IMR-90 (cell line): ENCODE measurements around the gene CDK6. TPM values are rescaled to one million over a fixed set of nuclear protein-coding genes. Genes with fewer than 3 reads are reported as not detected.

Experiments used
- ATAC-seq: fragments of 200-7000 bp; cut with Tn5 transposase; 2 replicates; pipeline ENCODE4 v1.9.1; 2020; ENCODE audit warnings: low read depth, mild to moderate bottlenecking, moderate library complexity
- BruUV-seq: library from RNA; stranded (reverse); fragments of 400-500 nt; replicated peaks from 2 replicates; lab custom pipeline; 2021; lab: Mats Ljungman, UMichigan
- CTCF ChIA-PET: fragments of 300-600 bp; formaldehyde crosslinking; extraction: SDS; loops from one replicate; lab custom pipeline; 2021; ENCODE audit warnings: antibody characterized with exemption; lab: Yijun Ruan, JAX
- POLR2A ChIA-PET: fragments of 300-600 bp; sonication (Branson Sonifier 250); formaldehyde crosslinking; loops from one replicate; lab custom pipeline; 2022; ENCODE audit warnings: antibody characterized with exemption; ENCODE audit not compliant: unreplicated experiment; lab: Charles Lee
- DNase-seq: peaks from one replicate; pipeline ENCODE4 v3.0.0; 2013
- H2AFZ ChIP-seq: replicated peaks from 2 replicates; pipeline ENCODE3; 2013; ENCODE audit warnings: low read length, mild to moderate bottlenecking; ENCODE audit not compliant: poor library complexity
- H2AK5ac ChIP-seq: 2 replicates; pipeline ENCODE4 v1.6.1; 2013; ENCODE audit warnings: low read depth, low read length, inconsistent platforms
- H2AK9ac ChIP-seq: replicated peaks from 2 replicates; pipeline ENCODE3; 2013; ENCODE audit warnings: mild to moderate bottlenecking, low read depth, low read length, moderate library complexity; ENCODE audit not compliant: poor library complexity
- H2BK120ac ChIP-seq: 2 replicates; pipeline ENCODE4 v1.6.1; 2013; ENCODE audit warnings: low read depth, low read length, inconsistent platforms
- H2BK15ac ChIP-seq: 3 replicates; pipeline ENCODE4 v1.6.1; 2013; ENCODE audit warnings: low read depth, low read length, inconsistent platforms
- H2BK20ac ChIP-seq: 2 replicates; pipeline ENCODE4 v1.6.1; 2013; ENCODE audit warnings: low read depth, mild to moderate bottlenecking, inconsistent platforms, low read length, moderate library complexity
- H2BK5ac ChIP-seq: 2 replicates; pipeline ENCODE4 v1.6.1; 2013; ENCODE audit warnings: mild to moderate bottlenecking, low read depth, low read length, inconsistent platforms; ENCODE audit not compliant: poor library complexity, severe bottlenecking
- H3K14ac ChIP-seq: replicated peaks from 2 replicates; pipeline ENCODE4 v1.6.1; 2013; ENCODE audit warnings: low read depth, low read length, inconsistent platforms
- H3K18ac ChIP-seq: 2 replicates; pipeline ENCODE4 v1.6.1; 2013; ENCODE audit warnings: low read depth, low read length, control low read depth
- H3K23ac ChIP-seq: 2 replicates; pipeline ENCODE4 v1.6.1; 2013; ENCODE audit warnings: low read depth, low read length, inconsistent platforms
- H3K27ac ChIP-seq: 2 replicates; pipeline ENCODE4 v1.5.1; 2013; ENCODE audit warnings: mild to moderate bottlenecking, control low read depth, low read length; ENCODE audit not compliant: insufficient read depth
- H3K27me3 ChIP-seq: 2 replicates; pipeline ENCODE4 v1.6.1; 2013; ENCODE audit warnings: low read length; ENCODE audit not compliant: control insufficient read depth, insufficient read depth
- H3K36me3 ChIP-seq: 2 replicates; pipeline ENCODE4 v1.6.1; 2013; ENCODE audit warnings: low read length, mixed read lengths; ENCODE audit not compliant: control insufficient read depth, insufficient read depth
- H3K4ac ChIP-seq: 2 replicates; pipeline ENCODE4 v1.6.1; 2013; ENCODE audit warnings: low read depth, low read length, inconsistent platforms
- H3K4me1 ChIP-seq: 2 replicates; pipeline ENCODE4 v1.6.1; 2013; ENCODE audit warnings: low read length, mixed read lengths; ENCODE audit not compliant: control insufficient read depth, insufficient read depth
- H3K4me2 ChIP-seq: 2 replicates; pipeline ENCODE4 v1.6.1; 2013; ENCODE audit warnings: low read depth, mild to moderate bottlenecking, control low read depth, low read length, moderate library complexity
- H3K4me3 ChIP-seq: 2 replicates; pipeline ENCODE4 v1.5.1; 2013; ENCODE audit warnings: low read depth, mild to moderate bottlenecking, control low read depth, low read length, moderate library complexity; ENCODE audit not compliant: insufficient read depth
- H3K56ac ChIP-seq: 2 replicates; pipeline ENCODE4 v1.6.1; 2013; ENCODE audit warnings: low read length, inconsistent platforms; ENCODE audit not compliant: insufficient read depth; ENCODE audit errors: extremely low read depth
- H3K79me1 ChIP-seq, 2 experiments: 2 replicates each; pipeline ENCODE4 v1.6.1; 2013; ENCODE audit warnings: low read length in 2 of 2, inconsistent platforms in 1 of 2, low read depth in 1 of 2
- H3K9ac ChIP-seq: 2 replicates; pipeline ENCODE4 v1.6.1; 2013; ENCODE audit warnings: low read depth, low read length, control low read depth
- H3K9me1 ChIP-seq: 2 replicates; pipeline ENCODE4 v1.6.1; 2013; ENCODE audit warnings: low read length, inconsistent platforms; ENCODE audit not compliant: insufficient read depth
- H3K9me3 ChIP-seq: 2 replicates; pipeline ENCODE4 v1.6.1; 2013; ENCODE audit warnings: low read length; ENCODE audit not compliant: control insufficient read depth, insufficient read depth
- H4K20me1 ChIP-seq: 2 replicates; pipeline ENCODE4 v1.6.1; 2013; ENCODE audit warnings: low read length, inconsistent platforms; ENCODE audit not compliant: insufficient read depth
- H4K5ac ChIP-seq: 2 replicates; pipeline ENCODE4 v1.6.1; 2013; ENCODE audit warnings: mild to moderate bottlenecking, low read depth, low read length, control low read depth
- H4K8ac ChIP-seq, 2 experiments: 2 replicates each; pipeline ENCODE4 v1.6.1; 2013; ENCODE audit warnings: low read depth in 2 of 2, low read length in 2 of 2, control low read depth in 1 of 2, inconsistent platforms in 1 of 2
- H4K91ac ChIP-seq: 2 replicates; pipeline ENCODE4 v1.6.1; 2013; ENCODE audit warnings: low read depth, low read length, inconsistent platforms; ENCODE audit not compliant: insufficient read depth
- BHLHE40 ChIP-seq: fragments of 150-350 bp; IDR thresholded peaks from 2 replicates; pipeline ENCODE4 v1.6.1; 2016; ENCODE audit warnings: mild to moderate bottlenecking, low read depth, low read length
- CEBPB ChIP-seq: IDR thresholded peaks from 2 replicates; pipeline ENCODE4 v1.6.1; 2012; ENCODE audit warnings: low read depth, low read length, improper control_type of control experiment
- CHD1 ChIP-seq: IDR thresholded peaks from 2 replicates; pipeline ENCODE4 v1.6.1; 2012; ENCODE audit warnings: low read depth, low read length, improper control_type of control experiment
- CTCF ChIP-seq: conservative IDR thresholded peaks from 2 replicates; pipeline ENCODE4 v1.5.1; 2012; ENCODE audit warnings: mild to moderate bottlenecking, low read depth, low read length, improper control_type of control experiment
- ELK1 ChIP-seq: fragments of 150-350 bp; IDR thresholded peaks from 2 replicates; pipeline ENCODE4 v1.6.1; 2016; ENCODE audit warnings: low read depth, mild to moderate bottlenecking, low read length, moderate library complexity, borderline replicate concordance
- FOS ChIP-seq: fragments of 150-350 bp; IDR thresholded peaks from 2 replicates; pipeline ENCODE4 v1.6.1; 2016; ENCODE audit warnings: low read depth, low read length
- MAFK ChIP-seq: IDR thresholded peaks from 2 replicates; pipeline ENCODE4 v1.6.1; 2012; ENCODE audit warnings: low read depth, low read length, improper control_type of control experiment
- MAZ ChIP-seq: IDR thresholded peaks from 2 replicates; pipeline ENCODE4 v1.6.1; 2012; ENCODE audit warnings: low read depth, mild to moderate bottlenecking, low read length, improper control_type of control experiment, moderate library complexity, borderline replicate concordance
- MXI1 ChIP-seq: IDR thresholded peaks from 2 replicates; pipeline ENCODE4 v1.6.1; 2012; ENCODE audit warnings: low read depth, mild to moderate bottlenecking, low read length, moderate library complexity, borderline replicate concordance
- NFE2L2 ChIP-seq: fragments of 150-350 bp; IDR thresholded peaks from 2 replicates; pipeline ENCODE4 v1.6.1; 2016; ENCODE audit warnings: low read depth, mild to moderate bottlenecking, low read length
- POLR2A ChIP-seq: IDR thresholded peaks from 2 replicates; pipeline ENCODE4 v1.6.1; 2012; ENCODE audit warnings: mild to moderate bottlenecking, low read depth, low read length
- RAD21 ChIP-seq: IDR thresholded peaks from 2 replicates; pipeline ENCODE4 v1.6.1; 2012; ENCODE audit warnings: low read length, improper control_type of control experiment
- RCOR1 ChIP-seq: IDR thresholded peaks from 2 replicates; pipeline ENCODE4 v1.6.1; 2012; ENCODE audit warnings: mild to moderate bottlenecking, low read length, improper control_type of control experiment; ENCODE audit not compliant: insufficient replicate concordance
- RFX5 ChIP-seq: IDR thresholded peaks from 2 replicates; pipeline ENCODE4 v1.8.0; 2012; ENCODE audit warnings: low read depth, mild to moderate bottlenecking, low read length, moderate library complexity
- SMC3 ChIP-seq: fragments of 150-350 bp; IDR thresholded peaks from 2 replicates; pipeline ENCODE4 v1.6.1; 2016; ENCODE audit warnings: low read depth, mild to moderate bottlenecking, antibody characterized with exemption, low read length, moderate library complexity
- USF2 ChIP-seq: fragments of 150-350 bp; IDR thresholded peaks from 2 replicates; pipeline ENCODE4 v1.6.1; 2017; ENCODE audit warnings: mild to moderate bottlenecking, antibody characterized with exemption, low read length, low read depth
- WGBS, 2 experiments: methylation state at CpG; one replicate each; pipeline versions ENCODE4 v1.1.5 to v1.1.7; 2013; ENCODE audit warnings: missing lambda C conversion rate in 2 of 2; ENCODE audit not compliant: insufficient read length in 1 of 2; ENCODE audit errors: extremely low coverage in 2 of 2; 5-methylcytosine and 5-hydroxymethylcytosine counted together
- dilution Hi-C: fragments of 300-500 bp; cut with HindIII; formaldehyde crosslinking; loops from one replicate; pipeline ENCODE4 v1.14.3; 2018; ENCODE audit warnings: low sequenced_read_pairs; ENCODE audit not compliant: unreplicated experiment
- in situ Hi-C: fragments of 300-500 bp; cut with MboI; formaldehyde crosslinking; loops from 3 replicates; pipeline ENCODE4 v1.14.3; 2019; ENCODE audit warnings: low sequenced_read_pairs, inconsistent platforms, mixed read lengths
- intact Hi-C: fragments of 100-400 bp; cut with micrococcal nuclease; formaldehyde crosslinking; loops from 2 replicates; pipeline ENCODE4 v1.10.0; 2022
- polyA plus RNA-seq, 3 experiments: library from polyadenylated mRNA; depleted of rRNA; stranded (reverse); fragments of >200 nt; gene quantifications; 2 replicates each; pipeline ENCODE4 v1.2.3, GENCODE V29; 2012; ENCODE audit warnings: low replicate concordance in 1 of 3
- total RNA-seq: library from RNA; depleted of rRNA; stranded (reverse); fragments of >200 nt; gene quantifications from 2 replicates; pipeline ENCODE4 v1.2.3, GENCODE V29; 2012

The CDK6 gene
- total and polyA plus RNA-seq, 2 of the 4 experiments (the other 2 are of a cell fraction): 21.5 to 195 TPM

GRCh38 chr7:92633211-92633906 lies 203.0 kb downstream of the CDK6 start:
- Histone ChIP-seq H3K9ac (no peak overlapping the region), H3K23ac (no peak overlapping the region), H3K36me3 (peaks cover 6% of the 10 kb centered on the region), H3K18ac (no peak overlapping the region), H2BK120ac (no peak overlapping the region), H2BK15ac (no peak overlapping the region), H2AK5ac (no peak overlapping the region), H3K27ac (no peak overlapping the region), H2AFZ (no peak overlapping the region), H2BK20ac (no peak overlapping the region), H4K5ac (no peak overlapping the region), H2AK9ac (no peak overlapping the region), H3K4me2 (peak overlapping the region; percentile 58), H3K4me1 (peaks cover 6% of the 10 kb centered on the region), H3K79me1 (peaks cover 33 to 51% of the 10 kb centered on the region in 2 experiments), H3K9me3 (no peaks in the 10 kb centered on the region), H3K4me3 (no peak overlapping the region), H4K20me1 (peaks cover 24% of the 10 kb centered on the region), H3K27me3 (no peaks in the 10 kb centered on the region), H4K91ac (no peak overlapping the region), H3K56ac (no peak overlapping the region), H4K8ac (no peak overlapping the region), H2BK5ac (peak overlapping the region; percentile 53), H3K4ac (no peak overlapping the region), H3K14ac (no peak overlapping the region), H3K9me1 (peaks cover 15% of the 10 kb centered on the region)
- intact Hi-C loops: no loop called here
- no CpG with 5 or more reads among the region's 2 CpGs for WGBS, 2 experiments
- ATAC-seq (peak; percentile 66), DNase-seq (peak; percentile 94)
- in situ Hi-C loops: no loop called here
- POLR2A ChIA-PET: no interaction called here
- BruUV-seq: no TSS peak
- CTCF ChIA-PET: no interaction called here
- dilution Hi-C loops: no loop called here
- TF ChIP-seq POLR2A (no peak), MAFK (no peak), RFX5 (no peak), RAD21 (no peak), BHLHE40 (no peak; the same call in none of the 2 replicates), MAZ (no peak), CHD1 (no peak), USF2 (no peak), FOS (peak; percentile 95), RCOR1 (no peak), CTCF (no peak), CEBPB (0 out of 2 replicates have a peak, but pooled peaks have one; percentile 1), ELK1 (no peak), NFE2L2 (no peak), MXI1 (peak; percentile 91), SMC3 (no peak)
